ENCODE results near the gene CREB3L4. TPM values are rescaled to one million over a fixed set of nuclear protein-coding genes. Genes with fewer than 3 reads are reported as not detected.

Gene CREB3L4
- 10 to 100 TPM; 11.1 to 13.2 TPM for total RNA-seq
- 1 to 10 TPM; 4.3 to 6.0 (median 4.4) TPM for polyA plus RNA-seq
- 3.4 to 9.9 (median 8.4) reads per million in 6 experiments for total RNA-seq

DNA sequence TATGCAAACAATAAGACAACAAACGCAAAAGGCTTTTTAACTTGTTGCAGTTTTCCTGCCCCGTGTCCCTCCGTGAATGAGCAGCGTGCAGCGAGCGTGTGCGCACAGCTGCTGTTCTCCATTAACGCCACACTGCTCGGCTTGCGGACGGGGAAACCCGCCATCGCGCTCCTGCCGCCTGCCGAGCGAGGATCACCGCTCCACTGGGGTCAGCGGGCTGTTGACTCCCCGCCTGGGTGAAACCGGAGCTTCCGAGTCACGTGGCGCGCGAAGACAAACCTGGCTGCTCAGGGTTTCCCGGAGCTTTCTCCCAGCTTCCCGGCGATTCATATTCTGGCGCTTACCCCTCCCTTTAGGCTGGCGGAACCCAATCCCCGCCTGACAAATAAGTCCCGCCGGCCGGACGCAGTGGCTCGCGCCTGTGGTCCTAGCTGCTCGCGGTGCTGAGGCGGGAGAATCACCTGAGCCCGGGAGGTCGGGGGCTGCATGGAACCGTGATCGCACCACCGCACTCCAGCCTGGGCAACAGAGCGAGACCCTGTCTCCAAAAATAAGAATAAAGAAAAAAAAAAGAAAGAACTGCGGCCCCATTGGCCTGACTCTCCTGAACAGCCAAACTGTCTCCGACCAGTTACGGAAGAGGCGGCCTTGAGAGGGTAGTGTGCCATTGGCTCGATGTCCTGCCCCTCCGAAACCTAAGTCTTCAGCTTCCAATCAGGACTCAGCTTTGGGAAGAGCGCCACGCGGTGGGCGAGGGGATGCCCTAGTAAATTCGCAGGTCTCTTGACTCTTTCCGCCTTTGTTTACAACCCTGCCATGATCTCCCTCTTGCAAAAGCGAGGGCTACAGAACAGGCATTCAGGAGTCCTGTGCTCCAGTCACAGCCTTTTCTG lies at the start of gene CREB3L4:
TSS of gene CREB3L4 (plus strand) at position 796 of the 893 bp plus-strand sequence. CDS start 624 bp downstream, outside the sequence.
- POLR2A ChIA-PET = interaction anchor here (0.6 to 13.8 kb wide), 19 partner anchors 10 to 976 kb away, joined by 3 to 315 read pairs (median 4); partner anchors contain the start of genes CHTOP, CRTC2, DENND4B and GATAD2B
- H3K4me1 Mint-ChIP-seq = peaks cover 31 to 68% (median 64%) of the 10 kb centered on the region in 4 donors
- DNase-seq (peak; percentile 68 to 93 (median 83)), ATAC-seq (peak; percentile 88 to 91)
- no peaks in the 10 kb centered on the region for H3K36me3 Mint-ChIP-seq
- peaks cover 0 to 2% (median 0%) of the 10 kb centered on the region in 9 donors for H3K9me3 Mint-ChIP-seq
- H3K27me3 Mint-ChIP-seq = no peaks in the 10 kb centered on the region
- peak within 1 kb of the TSS; percentile 92 to 99 (median 95) for H3K27ac Mint-ChIP-seq
- peak within 1 kb of the TSS; percentile 87 to 97 (median 94) for H3K4me3 Mint-ChIP-seq

DNA sequence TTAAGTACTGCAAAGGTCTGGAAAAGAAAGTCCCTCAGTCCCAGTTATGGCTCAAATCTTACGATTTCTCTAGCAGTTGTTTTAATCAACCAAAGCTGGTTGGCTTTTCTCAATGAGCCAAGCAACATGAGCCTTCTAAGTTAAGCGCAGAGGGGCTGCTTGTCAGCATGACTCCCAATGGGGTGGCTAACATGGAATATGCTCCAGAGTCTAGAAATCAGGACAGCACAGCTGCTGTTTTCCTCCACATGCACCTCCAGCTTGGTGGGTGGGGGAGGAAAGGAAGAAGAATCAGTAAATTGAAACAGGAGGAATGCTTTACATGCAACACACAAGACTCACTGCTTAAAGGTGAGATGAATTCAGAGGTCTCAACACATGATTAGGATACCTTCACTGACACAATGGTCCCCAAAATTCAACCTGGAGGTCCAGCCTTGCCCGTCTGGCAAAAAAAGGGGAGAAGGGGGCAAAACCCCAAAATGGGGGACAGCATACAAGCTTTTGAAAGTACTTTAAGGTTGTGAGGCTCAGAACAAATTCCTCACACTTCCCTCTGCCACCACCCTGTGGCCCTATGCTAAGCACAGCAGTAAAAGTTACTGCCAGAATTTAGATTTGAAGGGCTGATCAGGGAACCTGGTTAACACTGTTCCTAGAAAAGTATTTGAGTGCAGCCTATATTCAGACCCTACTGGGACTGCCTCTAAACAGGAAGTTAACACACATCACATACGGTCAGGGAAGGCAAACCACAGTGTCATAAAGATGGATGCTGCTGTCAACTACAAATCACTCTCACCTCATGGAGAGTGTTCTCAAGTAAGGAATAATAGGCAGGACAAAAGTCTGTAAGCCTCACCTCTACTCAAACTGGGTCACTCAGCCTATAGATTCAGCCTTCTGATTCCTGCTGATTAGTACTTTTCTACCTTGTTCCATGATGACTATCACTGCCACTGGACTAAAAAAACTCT lies 47.5 kb upstream of the CREB3L4 start:
- DNase-seq = peak in 3 of 10 donors; percentile 31 to 39 (median 33)
- no peak for ATAC-seq
- H3K4me3 Mint-ChIP-seq = peak overlapping the region; percentile 80 to 97 (median 92)
- POLR2A ChIA-PET = interaction anchor here (0.8 to 12.6 kb wide), 7 partner anchors 11 to 137 kb away, joined by 3 to 211 read pairs (median 7); partner anchors contain the start of genes CRTC2, DENND4B, JTB and RPS27
- peak overlapping the region; percentile 17 to 97 (median 86) for H3K27ac Mint-ChIP-seq
- peaks cover 30 to 67% (median 62%) of the 10 kb centered on the region in 4 donors for H3K4me1 Mint-ChIP-seq
- H3K27me3 Mint-ChIP-seq = peaks cover 0 to 3% (median 0%) of the 10 kb centered on the region in 5 donors
- peaks cover 0 to 36% (median 0%) of the 10 kb centered on the region in 3 donors for H3K36me3 Mint-ChIP-seq
- H3K9me3 Mint-ChIP-seq = peaks cover 0 to 2% (median 0%) of the 10 kb centered on the region in 9 donors

- POLR2A ChIA-PET = interaction anchor here (0.7 to 12.6 kb wide), 11 partner anchors 10 to 300 kb away, joined by 3 to 211 read pairs (median 7); partner anchors contain the start of genes CREB3L4, CRTC2, DENND4B and JTB
- H3K4me1 Mint-ChIP-seq = peaks cover 28 to 66% (median 56%) of the 10 kb centered on the region in 4 donors
Observed at GRCh38 chr1:153921080-153921802, 46.5 kb upstream of the CREB3L4 start.

DNA sequence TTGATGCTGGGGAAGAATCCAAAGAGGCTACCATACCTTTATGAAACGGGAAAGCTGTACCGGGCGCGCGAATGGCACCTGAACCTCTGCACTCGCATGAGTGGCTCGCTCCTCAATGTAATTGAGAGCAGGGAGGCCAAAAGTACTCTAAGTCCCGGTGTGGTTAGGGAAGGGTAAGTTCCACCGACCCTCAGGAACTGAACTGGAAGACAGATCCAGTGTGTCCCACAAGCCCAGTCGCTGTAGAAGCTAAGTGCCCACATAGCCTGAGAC lies 46.0 kb upstream of the CREB3L4 start:
- POLR2A ChIA-PET = interaction anchor here (0.6 to 12.6 kb wide), 16 partner anchors 11 to 299 kb away, joined by 3 to 211 read pairs (median 4); partner anchors contain the start of genes CREB3L4, CRTC2, DENND4B and JTB
- ATAC-seq (no peak), DNase-seq (peak in 2 of 10 donors; percentile 7 to 15)
- Mint-ChIP-seq H3K4me1 (peaks cover 27 to 64% (median 53%) of the 10 kb centered on the region in 4 donors), H3K9me3 (peaks cover 0 to 2% (median 0%) of the 10 kb centered on the region in 9 donors), H3K27ac (peak overlapping the region; percentile 79 to 98 (median 94)), H3K4me3 (peak overlapping the region; percentile 80 to 97 (median 92)), H3K36me3 (peaks cover 0 to 25% (median 0%) of the 10 kb centered on the region in 3 donors), H3K27me3 (peaks cover 0 to 3% (median 0%) of the 10 kb centered on the region in 5 donors)

More at GRCh38 chr1:153921080-153921802, 46.5 kb upstream of the CREB3L4 start:
- Mint-ChIP-seq H3K36me3 (peaks cover 0 to 27% (median 0%) of the 10 kb centered on the region in 3 donors), H3K4me3 (peak overlapping the region; percentile 80 to 97 (median 92)), H3K9me3 (peaks cover 0 to 2% (median 0%) of the 10 kb centered on the region in 9 donors), H3K27ac (peak overlapping the region; percentile 79 to 98 (median 94)), H3K27me3 (peaks cover 0 to 3% (median 0%) of the 10 kb centered on the region in 5 donors)
- DNase-seq (no peak), ATAC-seq (no peak)

GRCh38 chr1:153922076-153922971 lies 45.4 kb upstream of the CREB3L4 start:
- Mint-ChIP-seq H3K27me3 (peaks cover 0 to 3% (median 0%) of the 10 kb centered on the region in 5 donors), H3K27ac (peak overlapping the region; percentile 93 to 99 (median 97)), H3K4me1 (peaks cover 27 to 62% (median 50%) of the 10 kb centered on the region in 4 donors), H3K9me3 (peaks cover 0 to 2% (median 0%) of the 10 kb centered on the region in 9 donors), H3K4me3 (peak overlapping the region; percentile 80 to 97 (median 94)), H3K36me3 (peaks cover 0 to 23% (median 0%) of the 10 kb centered on the region in 3 donors)
- ATAC-seq (peak; percentile 1 to 26), DNase-seq (peak in 5 of 10 donors; percentile 23 to 57 (median 52))
- POLR2A ChIA-PET = interaction anchor here (0.5 to 12.6 kb wide), 26 partner anchors 11 to 298 kb away, joined by 3 to 211 read pairs (median 4); partner anchors contain the start of genes CREB3L4, CRTC2, DENND4B and JTB

GRCh38 chr1:153922972-153923925 lies 44.5 kb upstream of the CREB3L4 start, which contains the start of gene GATAD2B:
Gene GATAD2B, minus strand, starts transcription at chr1:153922972. Its CDS starts 94,625 bp downstream, at chr1:153828347.
- H3K27me3 Mint-ChIP-seq = peaks cover 0 to 3% (median 0%) of the 10 kb centered on the region in 5 donors
- POLR2A ChIA-PET = interaction anchor here (0.5 to 12.6 kb wide), 27 partner anchors 9 to 413 kb away, joined by 3 to 211 read pairs (median 5); partner anchors contain the start of genes CHTOP, CREB3L4, CRTC2 and DENND4B
- peaks cover 0 to 14% (median 0%) of the 10 kb centered on the region in 3 donors for H3K36me3 Mint-ChIP-seq
- H3K4me3 Mint-ChIP-seq = peak within 1 kb of the TSS; percentile 80 to 97 (median 94)
- ATAC-seq (peak; percentile 92), DNase-seq (peak; percentile 94 to 100 (median 99))
- H3K27ac Mint-ChIP-seq = peak within 1 kb of the TSS; percentile 93 to 99 (median 97)
- H3K9me3 Mint-ChIP-seq = peaks cover 0 to 2% (median 0%) of the 10 kb centered on the region in 9 donors
- peaks cover 25 to 56% (median 45%) of the 10 kb centered on the region in 4 donors for H3K4me1 Mint-ChIP-seq

DNA sequence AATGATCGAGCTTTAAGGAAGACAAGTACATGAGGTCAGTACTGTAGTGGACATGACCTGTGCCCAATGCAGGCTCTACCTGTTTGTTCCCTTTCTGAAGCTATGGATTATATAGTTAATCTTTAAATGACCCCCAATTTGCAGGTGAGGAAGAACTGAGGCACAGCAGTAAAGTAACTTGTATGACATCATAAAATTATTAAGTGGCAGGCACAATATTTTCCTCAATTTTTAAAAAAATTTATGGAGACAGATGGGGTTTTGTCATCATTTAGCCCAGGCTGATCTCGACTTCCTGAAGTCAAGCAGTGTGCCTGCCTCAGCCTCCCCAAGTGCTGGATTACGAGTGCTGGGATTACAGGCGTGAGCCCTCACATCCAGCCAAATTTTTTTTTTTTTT lies 41.3 kb upstream of the CREB3L4 start:
- DNase-seq (no peak), ATAC-seq (no peak)
- peak overlapping the region in 1 of 10 donors; percentile 61 for H3K27ac Mint-ChIP-seq
- H3K9me3 Mint-ChIP-seq = peaks cover 0 to 2% (median 0%) of the 10 kb centered on the region in 9 donors
- POLR2A ChIA-PET = interaction anchor here (0.7 to 12.6 kb wide), 4 partner anchors 19 to 417 kb away, joined by 3 to 211 read pairs (median 4); partner anchors contain the start of genes DENND4B and RPS27
- no peak overlapping the region for H3K4me3 Mint-ChIP-seq
- peaks cover 0 to 3% (median 0%) of the 10 kb centered on the region in 5 donors for H3K27me3 Mint-ChIP-seq
- peaks cover 0 to 17% (median 0%) of the 10 kb centered on the region in 3 donors for H3K36me3 Mint-ChIP-seq
- H3K4me1 Mint-ChIP-seq = peaks cover 15 to 36% (median 20%) of the 10 kb centered on the region in 4 donors

DNA sequence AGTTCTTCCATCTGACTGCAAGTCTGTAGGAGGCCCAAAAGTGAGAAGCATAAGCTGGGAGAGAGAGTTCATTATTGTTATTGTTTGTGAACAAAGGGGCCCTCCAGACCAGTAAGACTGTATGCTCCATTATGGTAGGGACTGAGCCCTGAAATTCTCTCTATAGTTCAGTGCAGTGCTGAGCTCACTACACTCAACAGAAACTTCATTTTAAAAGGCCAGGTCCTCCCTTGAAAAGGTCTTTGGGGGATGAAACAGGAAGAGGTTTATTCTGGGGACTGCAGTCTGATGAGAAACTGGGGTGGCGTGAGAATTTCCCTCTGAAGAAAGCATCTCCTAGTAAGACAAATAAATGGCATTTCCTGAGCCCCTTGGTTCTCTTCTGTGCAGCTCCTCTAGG lies 39.5 kb upstream of the CREB3L4 start:
- Mint-ChIP-seq H3K36me3 (peaks cover 0 to 32% (median 0%) of the 10 kb centered on the region in 3 donors), H3K9me3 (no peaks in the 10 kb centered on the region), H3K4me3 (no peak overlapping the region), H3K27ac (peak overlapping the region; percentile 44 to 89 (median 76)), H3K4me1 (peaks cover 11 to 29% (median 14%) of the 10 kb centered on the region in 4 donors), H3K27me3 (no peaks in the 10 kb centered on the region)
- no peak for ATAC-seq
- POLR2A ChIA-PET = interaction anchor here (2.9 to 12.6 kb wide), 2 partner anchors 12 to 17 kb away, joined by 11 to 211 read pairs; partner anchors contain the start of gene DENND4B
- no peak for DNase-seq
